ENCODE results near the gene DR1.

GRCh38 chr1:93328809-93329760 is 16.6 kb upstream of the DR1 start:
- TF ChIP-seq CTCF (IDR thresholded peaks at IDR 0.05) (no peak), POLR2A (IDR thresholded peaks at IDR 0.05) (no peak), POLR2AphosphoS5 (IDR thresholded peaks at IDR 0.05) (peak; percentile 26 to 68 (median 40)), EP300 (IDR thresholded peaks at IDR 0.05; ENCODE audit: low read depth) (no peak)

Measured in transverse colon (tissue), 4 donors.